ENCODE measurements around the gene KLHL20. TPM values are rescaled to one million over a fixed set of nuclear protein-coding genes. Genes with fewer than 3 reads are reported as not detected.
"Not testable (repeated sequence)": the region's sequence is repeated elsewhere in the genome, so short reads cannot be mapped to it uniquely, and the experiment has no call there.

The KLHL20 gene
- total and polyA plus RNA-seq, 2 experiments from 2014 or later, result 22.7 to 27.9 TPM

DNA sequence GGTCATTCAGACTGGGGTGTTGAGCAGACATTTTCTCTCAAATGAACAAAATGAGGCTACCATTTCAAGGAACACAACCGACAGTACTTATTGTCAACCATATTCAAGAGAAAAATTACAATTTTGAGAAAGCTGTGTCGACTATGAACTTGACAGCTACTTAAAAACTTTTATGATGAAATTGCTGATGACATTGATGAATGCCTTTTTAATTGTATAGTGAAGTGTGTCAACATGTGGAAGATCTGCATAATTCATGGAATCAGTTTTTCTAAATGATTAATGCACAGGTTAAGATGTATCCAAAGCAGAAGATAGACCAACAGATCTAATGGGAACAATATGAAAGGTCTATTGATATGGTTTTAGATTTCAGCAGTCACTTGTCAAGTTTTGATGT lies 75.1 kb downstream of the KLHL20 start:
- H3K9me2 ChIP-seq (ENCODE audit: insufficient read depth), result no peaks in the 10 kb centered on the region
- H3K9me3 ChIP-seq (ENCODE audit: low read depth), result no peaks in the 10 kb centered on the region
- no peaks in the 10 kb centered on the region for H4K20me1 ChIP-seq (ENCODE audit: insufficient read depth)
- H3K4me3 ChIP-seq, result no peak overlapping the region
- H3K79me2 ChIP-seq (ENCODE audit: insufficient read depth), result no peaks in the 10 kb centered on the region
- no peak overlapping the region for H2AFZ ChIP-seq
- no peak overlapping the region for H3K9ac ChIP-seq
- peaks cover 12% of the 10 kb centered on the region; the same call in 1 of the 2 replicates for H3F3A ChIP-seq (ENCODE audit: insufficient read depth)
- in situ Hi-C loops (cut with MboI), result no loop called here
- peaks cover 15% of the 10 kb centered on the region for H3K36me3 ChIP-seq (ENCODE audit: low read depth)
- no peak overlapping the region for H3K27ac ChIP-seq
- WGBS, 2 experiments (ENCODE audit: low coverage in 1 of 2, low lambda C conversion rate in 2 of 2, missing lambda C conversion rate in 2 of 2), result 98 to 100% methylated on average over 2 of the region's 2 CpGs
- DNase-seq, result no peak
- TF ChIP-seq EZH2phosphoT487 (IDR thresholded peaks at IDR 0.05; ENCODE audit: insufficient read depth, low read depth) (no peak), EZH2 (IDR thresholded peaks at IDR 0.05; ENCODE audit: insufficient read depth, poor library complexity, severe bottlenecking) (no peak)
- no peak overlapping the region for H3K4me2 ChIP-seq (ENCODE audit: unreplicated experiment)
- H3K4me1 ChIP-seq (ENCODE audit: insufficient read depth), result no peaks in the 10 kb centered on the region
- H3K27me3 ChIP-seq (replicated peaks; ENCODE audit: insufficient read depth), result no peaks in the 10 kb centered on the region

DNA sequence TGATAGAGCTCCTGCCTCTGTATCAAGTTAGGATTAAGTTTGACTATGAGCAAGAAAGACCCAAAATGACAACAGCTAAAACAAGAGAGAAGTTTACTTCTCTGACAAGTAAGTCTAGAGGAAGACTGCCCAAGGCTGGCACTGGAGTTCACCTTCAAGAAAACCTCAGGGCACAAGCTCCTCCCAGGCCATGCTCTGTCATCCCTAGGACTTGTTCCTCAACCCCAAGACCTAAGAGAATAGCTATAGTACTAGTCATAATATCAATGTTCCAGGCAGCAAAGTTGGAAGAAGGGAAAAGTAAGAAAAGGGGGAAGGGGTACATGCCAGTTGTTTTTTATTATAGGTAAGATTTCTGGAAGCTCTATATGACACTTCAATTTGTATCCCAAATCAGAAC lies 83.3 kb downstream of the KLHL20 start:
- no peak for TF ChIP-seq EZH2 (IDR thresholded peaks at IDR 0.05; ENCODE audit: insufficient read depth, poor library complexity, severe bottlenecking)
- no peak for TF ChIP-seq EZH2phosphoT487 (IDR thresholded peaks at IDR 0.05; ENCODE audit: insufficient read depth, low read depth)
- DNase-seq, result peak; percentile 28
- no peak overlapping the region for H3K4me3 ChIP-seq

DNA sequence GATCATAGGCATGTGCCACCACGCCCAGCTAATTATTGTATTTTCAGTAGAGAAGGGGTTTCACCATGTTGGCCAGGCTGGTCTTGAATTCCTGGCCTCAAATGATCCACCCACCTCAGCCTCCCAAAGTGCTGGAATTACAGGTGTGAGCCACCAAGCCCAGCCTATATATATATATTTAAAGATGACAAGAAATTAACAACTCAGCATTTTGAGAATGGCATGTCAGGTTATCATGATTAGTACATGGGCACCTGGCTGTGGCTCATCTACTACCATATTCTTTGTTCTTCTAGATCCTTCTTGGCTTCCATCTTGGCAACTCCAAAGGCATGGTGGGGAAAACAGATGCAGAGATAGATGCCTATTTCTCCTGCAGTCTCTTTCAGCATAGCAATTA lies 85.2 kb downstream of the KLHL20 start:
- H3K9ac ChIP-seq; H3K4me1 ChIP-seq (ENCODE audit: insufficient read depth); H4K20me1 ChIP-seq (ENCODE audit: insufficient read depth); H3K79me2 ChIP-seq (ENCODE audit: insufficient read depth); H3K27me3 ChIP-seq (replicated peaks; ENCODE audit: insufficient read depth); in situ Hi-C loops (cut with MboI); H3K27ac ChIP-seq; H3F3A ChIP-seq (ENCODE audit: insufficient read depth); H3K9me3 ChIP-seq (ENCODE audit: low read depth); H3K4me2 ChIP-seq (ENCODE audit: unreplicated experiment); DNase-seq; H2AFZ ChIP-seq; H3K9me2 ChIP-seq (ENCODE audit: insufficient read depth); H3K4me3 ChIP-seq: not testable (repeated sequence)
- H3K36me3 ChIP-seq (ENCODE audit: low read depth), result peaks cover 31% of the 10 kb centered on the region
- 95 to 100% methylated on average over 1 of the region's 1 CpG for WGBS, 2 experiments (ENCODE audit: low coverage in 1 of 2, low lambda C conversion rate in 2 of 2, missing lambda C conversion rate in 2 of 2)

More for the DNA sequence above, 83.3 kb downstream of the KLHL20 start:
- no peaks in the 10 kb centered on the region for H3F3A ChIP-seq (ENCODE audit: insufficient read depth)
- peaks cover 5% of the 10 kb centered on the region; the same call in 1 of the 2 replicates for H3K9me2 ChIP-seq (ENCODE audit: insufficient read depth)
- H3K4me2 ChIP-seq (ENCODE audit: unreplicated experiment), result no peak overlapping the region
- H3K9ac ChIP-seq, result no peak overlapping the region
- H3K27ac ChIP-seq, result no peak overlapping the region
- H3K9me3 ChIP-seq (ENCODE audit: low read depth), result no peaks in the 10 kb centered on the region
- H3K4me1 ChIP-seq (ENCODE audit: insufficient read depth), result no peaks in the 10 kb centered on the region
- peaks cover 21% of the 10 kb centered on the region for H3K36me3 ChIP-seq (ENCODE audit: low read depth)
- peaks cover 7% of the 10 kb centered on the region; the same call in 1 of the 2 replicates for H3K79me2 ChIP-seq (ENCODE audit: insufficient read depth)
- no peaks in the 10 kb centered on the region for H3K27me3 ChIP-seq (replicated peaks; ENCODE audit: insufficient read depth)
- H4K20me1 ChIP-seq (ENCODE audit: insufficient read depth), result no peaks in the 10 kb centered on the region
- in situ Hi-C loops (cut with MboI), result no loop called here
- H2AFZ ChIP-seq, result no peak overlapping the region

DNA sequence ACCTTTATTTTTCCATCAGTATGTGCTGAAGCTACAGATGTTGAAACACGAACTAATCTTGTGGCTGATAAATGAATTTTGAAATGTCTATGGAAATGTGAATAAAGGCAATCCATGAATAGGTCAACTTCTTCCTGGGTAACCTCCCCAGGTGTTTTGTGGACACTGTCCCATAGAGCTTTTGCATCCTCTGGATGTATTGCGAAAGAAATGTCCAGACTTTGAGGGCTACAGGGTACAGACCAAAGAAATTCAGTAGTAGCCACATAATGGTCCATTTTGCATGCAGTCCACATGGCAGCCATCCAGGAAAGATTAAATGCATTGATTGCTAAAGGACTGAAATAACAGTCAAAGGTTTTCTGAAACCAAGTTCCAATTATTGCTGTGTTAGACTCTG lies 88.2 kb downstream of the KLHL20 start:
- no peaks in the 10 kb centered on the region for H3K4me1 ChIP-seq (ENCODE audit: insufficient read depth)

DNA sequence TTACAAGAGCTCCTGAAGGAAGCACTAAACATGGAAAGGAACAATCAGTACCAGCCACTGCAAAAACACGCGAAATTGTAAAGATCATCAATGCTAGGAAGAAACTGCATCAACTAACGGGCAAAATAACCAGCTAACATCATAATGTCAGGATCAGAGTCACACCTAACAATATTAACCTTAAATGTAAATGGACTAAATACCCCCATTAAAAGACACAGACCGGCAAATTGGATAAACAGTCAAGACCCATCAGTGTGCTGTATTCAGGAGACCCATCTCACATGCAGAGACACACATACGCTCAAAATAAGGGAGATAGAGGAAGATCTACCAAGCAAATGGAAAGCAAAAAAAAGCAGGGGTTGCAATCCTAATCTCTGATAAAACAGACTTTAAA lies 98.9 kb downstream of the KLHL20 start:
- Histone ChIP-seq H3K36me3 (ENCODE audit: low read depth) (peaks cover 10% of the 10 kb centered on the region), H3K79me2 (ENCODE audit: insufficient read depth) (peaks cover 98% of the 10 kb centered on the region)
- H3K4me1 ChIP-seq (ENCODE audit: insufficient read depth); H3K9ac ChIP-seq; H3K4me3 ChIP-seq; in situ Hi-C loops (cut with MboI); DNase-seq; H4K20me1 ChIP-seq (ENCODE audit: insufficient read depth); H3K27me3 ChIP-seq (replicated peaks; ENCODE audit: insufficient read depth); H3K9me2 ChIP-seq (ENCODE audit: insufficient read depth); H3K4me2 ChIP-seq (ENCODE audit: unreplicated experiment); H3F3A ChIP-seq (ENCODE audit: insufficient read depth); H3K9me3 ChIP-seq (ENCODE audit: low read depth); H3K27ac ChIP-seq; H2AFZ ChIP-seq: not testable (repeated sequence)
- 97 to 98% methylated on average over 5 of the region's 5 CpGs for WGBS, 2 experiments (ENCODE audit: low coverage in 1 of 2, low lambda C conversion rate in 2 of 2, missing lambda C conversion rate in 2 of 2)

More for the DNA sequence above, 88.2 kb downstream of the KLHL20 start:
- no peak for TF ChIP-seq EZH2phosphoT487 (IDR thresholded peaks at IDR 0.05; ENCODE audit: insufficient read depth, low read depth)
- TF ChIP-seq EZH2 (IDR thresholded peaks at IDR 0.05; ENCODE audit: insufficient read depth, poor library complexity, severe bottlenecking), result no peak
- H3K9me2 ChIP-seq (ENCODE audit: insufficient read depth), result peaks cover 5% of the 10 kb centered on the region; the same call in 1 of the 2 replicates
- no peak overlapping the region for H3K9ac ChIP-seq
- H3K4me2 ChIP-seq (ENCODE audit: unreplicated experiment), result no peak overlapping the region
- no peak overlapping the region for H3K27ac ChIP-seq
- H3K79me2 ChIP-seq (ENCODE audit: insufficient read depth), result peaks cover 12% of the 10 kb centered on the region
- no peaks in the 10 kb centered on the region for H4K20me1 ChIP-seq (ENCODE audit: insufficient read depth)
- no peak for DNase-seq
- H3K36me3 ChIP-seq (ENCODE audit: low read depth), result peaks cover 49% of the 10 kb centered on the region
- WGBS, 2 experiments (ENCODE audit: low coverage in 1 of 2, low lambda C conversion rate in 2 of 2, missing lambda C conversion rate in 2 of 2), result 98 to 99% methylated on average over 2 of the region's 2 CpGs
- no peaks in the 10 kb centered on the region for H3K27me3 ChIP-seq (replicated peaks; ENCODE audit: insufficient read depth)
- in situ Hi-C loops (cut with MboI), result no loop called here
- H2AFZ ChIP-seq, result no peak overlapping the region
- H3F3A ChIP-seq (ENCODE audit: insufficient read depth), result no peaks in the 10 kb centered on the region
- H3K4me3 ChIP-seq, result no peak overlapping the region
- no peaks in the 10 kb centered on the region for H3K9me3 ChIP-seq (ENCODE audit: low read depth)

Data from GM23248 (cell line).